NCI-H2107 treated with DMSO at 0.1 percent for 48 hours (cell line): ENCODE measurements around the gene FBXL17.

ENCODE experiments used
- DNase-seq: peaks from one replicate; lab custom pipeline; 2025; ENCODE audit not compliant: unreplicated experiment; lab: John Stamatoyannopoulos, UW

FBXL17 gene

DNA sequence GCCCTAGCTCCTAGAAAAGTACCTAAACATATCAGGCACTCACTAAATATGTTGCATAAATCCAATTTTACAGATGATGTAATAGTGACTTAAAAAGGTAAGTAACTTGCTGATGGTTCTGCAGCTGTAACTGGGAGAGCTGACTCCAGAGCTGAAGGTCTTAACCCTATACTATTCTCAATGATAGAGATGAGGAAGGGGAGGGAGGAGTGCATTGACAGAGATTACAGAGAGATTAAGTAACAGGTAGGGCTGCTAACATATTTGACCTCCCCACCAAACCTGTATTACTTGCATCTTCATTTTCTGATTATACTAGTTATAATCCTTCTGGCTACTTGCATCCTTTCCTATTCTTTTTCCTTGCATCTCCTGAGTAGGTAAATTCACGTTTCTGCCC is 455.8 kb downstream of the FBXL17 start:
- no peak for DNase-seq

- no peak for DNase-seq
Measured at GRCh38 chr5:107925200-107925599, 456.7 kb downstream of the FBXL17 start.

GRCh38 chr5:107919969-107920368 is 461.9 kb downstream of the FBXL17 start:
- no peak for DNase-seq

GRCh38 chr5:107919361-107919760 is 462.5 kb downstream of the FBXL17 start:
- DNase-seq = no peak

GRCh38 chr5:107917983-107918382 is 463.9 kb downstream of the FBXL17 start:
- DNase-seq = no peak

GRCh38 chr5:107916731-107917725 is 464.9 kb downstream of the FBXL17 start:
- DNase-seq = no peak

DNA sequence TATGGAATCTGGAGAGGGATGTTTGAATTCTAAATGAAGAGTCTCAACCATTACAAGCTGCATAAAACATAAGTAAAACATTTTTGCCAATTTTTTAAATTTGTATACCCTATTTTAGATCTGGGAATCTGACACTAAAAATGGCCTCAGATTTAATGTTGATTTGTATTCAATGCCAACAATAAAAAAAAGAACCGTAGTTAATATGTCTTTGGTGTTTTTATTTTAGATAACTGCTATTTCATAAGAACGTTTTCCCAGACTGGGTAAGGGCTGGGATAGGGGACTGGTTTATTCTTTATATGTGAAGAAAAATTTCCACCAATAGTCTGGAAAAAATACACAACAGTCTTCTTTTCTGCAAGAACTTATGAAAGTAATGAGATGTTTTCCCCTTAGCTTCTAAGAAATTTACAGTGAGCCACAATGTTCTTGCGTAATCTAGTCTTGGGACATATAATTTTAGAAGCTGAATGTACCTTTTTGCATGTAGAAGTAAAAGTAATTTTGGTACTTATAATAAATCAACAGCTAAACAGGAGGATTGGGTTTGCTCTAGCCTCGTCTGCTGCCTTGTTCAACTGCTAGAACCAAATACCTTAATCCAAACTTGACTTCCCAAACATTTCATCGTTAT is 466.6 kb downstream of the FBXL17 start:
- DNase-seq = no peak

- no peak for DNase-seq
Measured at GRCh38 chr5:107913494-107913893, 468.4 kb downstream of the FBXL17 start.

DNA sequence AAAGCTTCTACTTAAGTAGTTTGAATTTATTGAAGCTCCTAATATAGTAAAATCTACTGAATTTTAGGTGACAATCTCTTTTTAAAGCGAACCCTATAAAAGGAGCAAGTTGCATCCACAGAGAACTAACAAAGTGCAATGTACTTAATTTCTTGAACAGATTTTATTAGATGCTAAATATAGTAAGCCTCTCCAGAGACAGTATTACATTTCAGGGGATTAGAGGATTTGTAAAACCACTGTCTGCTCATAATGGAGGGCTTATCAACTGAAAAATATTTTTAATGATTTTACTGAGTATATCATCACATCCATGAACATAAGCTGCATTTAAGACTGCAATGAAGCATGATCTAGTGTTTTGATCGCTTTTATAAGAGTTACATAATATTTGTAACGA is 481.2 kb downstream of the FBXL17 start:
- DNase-seq = no peak

DNA sequence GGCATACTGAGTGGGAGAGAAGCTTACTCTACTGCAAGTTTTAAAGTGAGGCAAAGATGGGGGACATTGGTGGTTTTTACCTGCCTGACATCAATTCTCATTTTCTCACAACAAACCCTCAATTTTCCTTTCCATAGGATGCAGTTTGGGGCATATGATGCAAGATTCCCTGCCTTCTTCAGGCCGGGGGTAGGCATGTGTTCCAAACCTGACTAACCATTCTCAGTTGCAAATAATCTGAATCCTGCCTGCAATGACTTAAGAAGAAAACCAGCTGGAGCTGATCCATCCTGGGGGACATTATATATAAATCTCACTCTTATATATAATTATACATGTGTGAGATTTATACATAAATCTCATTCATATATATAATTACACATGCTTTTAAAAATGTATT is 487.5 kb downstream of the FBXL17 start:
- DNase-seq = no peak

- DNase-seq = no peak
Measured at GRCh38 chr5:107893642-107894041, 488.3 kb downstream of the FBXL17 start.

GRCh38 chr5:107889387-107889786 is 492.5 kb downstream of the FBXL17 start:
- DNase-seq = no peak

DNA sequence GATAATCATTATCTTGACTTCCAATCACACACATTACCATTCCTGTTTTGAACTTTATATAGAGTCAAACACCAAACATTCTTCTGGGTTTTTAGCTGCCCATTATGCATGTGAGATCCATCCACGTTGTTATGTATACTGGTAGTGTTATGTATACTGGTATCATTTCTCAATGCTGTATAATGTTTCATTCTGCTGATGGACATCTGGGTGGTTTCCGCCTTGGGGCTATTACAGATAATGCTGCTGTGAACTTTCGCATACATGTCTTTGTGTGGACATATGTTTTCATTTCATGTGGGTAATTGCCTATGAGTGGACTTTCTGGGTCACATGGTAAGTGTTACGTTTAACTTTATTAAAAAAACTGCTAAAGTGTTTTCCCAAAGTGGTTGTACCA is 493.4 kb downstream of the FBXL17 start:
- no peak for DNase-seq

GRCh38 chr5:107887166-107887943 is 494.5 kb downstream of the FBXL17 start:
- no peak for DNase-seq

DNA sequence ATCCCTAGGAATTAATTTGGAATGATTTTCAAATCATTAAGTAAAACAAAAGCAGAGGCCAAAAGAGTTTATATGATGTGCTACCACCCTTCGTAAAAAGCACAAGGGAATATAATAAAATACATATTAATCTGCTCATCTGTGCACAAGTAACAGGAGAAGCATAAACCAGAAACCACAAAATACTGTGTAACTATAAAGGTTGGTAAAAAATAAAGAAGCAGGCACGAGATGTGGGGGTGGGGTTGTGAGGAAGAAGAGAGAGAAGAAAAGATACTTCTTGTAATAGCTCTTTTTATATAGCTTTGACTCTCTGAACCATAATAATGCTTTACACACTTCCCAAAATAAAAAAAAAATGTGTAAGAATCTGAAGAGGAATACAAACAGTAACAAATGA is 496.3 kb downstream of the FBXL17 start:
- no peak for DNase-seq

DNA sequence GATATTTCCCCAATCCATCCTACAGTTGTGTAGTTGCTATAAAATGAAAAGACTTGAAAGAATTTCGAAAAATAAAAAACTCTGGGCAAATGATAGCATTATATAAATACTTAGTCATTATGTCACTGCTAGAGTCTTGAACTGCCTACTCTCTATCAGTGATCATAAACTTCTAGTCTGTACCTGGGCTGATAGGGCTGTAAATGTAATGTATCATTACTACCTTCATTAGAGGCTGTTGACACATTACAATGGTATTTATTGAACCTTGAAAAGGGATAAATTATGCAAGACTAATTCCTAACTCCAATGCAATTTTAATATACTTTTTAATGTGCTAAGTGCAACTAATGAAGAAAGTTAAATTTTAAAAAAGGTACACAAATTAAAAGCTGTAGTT is 497.0 kb downstream of the FBXL17 start:
- no peak for DNase-seq

DNA sequence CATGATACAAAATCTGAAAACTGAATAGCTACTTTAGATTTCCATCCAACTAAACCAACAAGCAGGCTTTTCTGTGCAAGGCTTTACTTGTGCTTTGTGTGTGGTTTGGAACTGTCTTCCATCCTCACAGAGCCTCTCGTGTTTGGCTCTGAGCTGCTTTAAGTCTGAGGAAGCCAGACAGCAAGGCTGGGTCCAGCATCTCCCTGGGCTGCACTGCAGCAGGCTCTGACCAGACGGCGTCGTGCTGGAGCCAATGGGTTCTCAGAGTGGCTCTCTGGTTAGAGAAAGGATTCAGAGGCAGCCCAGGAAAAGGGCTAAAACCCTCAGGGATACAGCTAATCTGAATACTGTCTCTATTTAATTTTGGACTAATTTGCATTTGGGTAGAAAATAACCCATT is 503.2 kb downstream of the FBXL17 start:
- no peak for DNase-seq

GRCh38 chr5:107876906-107877305 is 505.0 kb downstream of the FBXL17 start:
- no peak for DNase-seq

GRCh38 chr5:107876261-107876660 is 505.6 kb downstream of the FBXL17 start:
- no peak for DNase-seq

DNA sequence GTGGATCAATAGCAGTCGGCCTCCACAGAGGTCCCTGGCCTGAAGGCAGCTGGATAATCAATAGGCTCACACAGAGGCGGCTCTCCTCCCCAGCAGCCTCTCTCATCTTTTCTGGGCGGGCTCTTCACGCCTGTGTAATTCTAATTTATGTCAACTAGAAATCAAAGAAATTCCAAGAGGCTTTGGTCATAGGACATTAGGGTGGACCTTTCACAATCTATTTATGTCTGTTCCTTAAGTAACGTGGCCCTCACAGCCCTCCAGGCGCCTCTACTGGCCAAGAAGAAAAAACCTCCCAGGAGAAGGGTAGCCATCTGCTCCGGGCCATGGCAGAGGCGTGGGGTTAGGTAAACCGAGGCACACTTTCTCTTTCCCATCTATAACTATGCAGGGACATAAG is 506.1 kb downstream of the FBXL17 start:
- no peak for DNase-seq

DNA sequence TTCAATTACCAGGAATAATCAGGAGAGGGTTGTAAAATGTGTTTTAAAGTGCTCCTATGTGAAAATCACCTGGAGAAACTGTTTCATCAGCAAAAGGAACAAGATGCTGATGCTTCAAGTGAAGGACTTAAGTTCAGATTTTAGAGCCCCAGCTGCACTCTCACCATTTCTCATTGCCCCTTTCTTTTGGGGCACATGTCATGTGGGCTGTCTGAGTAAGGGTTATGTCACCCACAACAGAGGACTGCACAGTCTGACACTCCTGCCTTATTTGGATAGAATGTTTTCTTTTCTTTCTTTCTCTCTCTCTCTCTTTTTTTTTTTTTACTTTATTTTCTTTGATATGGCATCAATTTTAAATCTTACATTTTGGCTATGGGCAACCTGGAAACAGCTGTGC is 507.1 kb downstream of the FBXL17 start:
- no peak for DNase-seq

DNA sequence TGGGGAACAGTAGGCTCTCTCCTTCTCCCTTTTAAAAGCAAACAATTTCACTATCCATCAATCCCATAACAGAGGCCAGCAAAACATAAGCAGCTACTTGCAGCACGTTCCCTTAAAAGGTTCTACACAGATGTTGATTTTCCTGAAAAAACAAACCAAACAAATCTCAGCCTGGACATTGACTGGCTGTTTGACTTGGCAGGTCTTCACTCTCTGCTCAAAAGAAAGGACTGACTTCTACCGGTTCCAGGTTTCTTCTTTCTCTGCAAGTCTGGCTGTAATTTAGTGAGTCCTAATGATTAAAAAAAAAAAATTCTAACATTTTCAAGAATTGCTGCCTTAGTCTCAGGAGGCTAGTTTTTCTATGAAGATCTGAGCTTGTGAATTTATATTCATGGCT is 508.0 kb downstream of the FBXL17 start:
- DNase-seq = no peak
